Caki2 (cell line): ENCODE measurements around the gene MYOF. TPM values are rescaled to one million over a fixed set of nuclear protein-coding genes. Genes with fewer than 3 reads are reported as not detected.
A peak's percentile ranks its signal among the peaks of the same experiment; 100 is the strongest.
"Not testable (repeated sequence)": the region's sequence is repeated elsewhere in the genome, so short reads cannot be mapped to it uniquely, and the experiment has no call there.

ENCODE experiments used
- DNase-seq: peaks from one replicate; pipeline ENCODE4 v3.0.0-alpha.2; 2015; ENCODE audit warnings: low read depth
- in situ Hi-C: cut with HindIII; loops from 2 replicates; pipeline ENCODE4 v1.10.0; 2016; ENCODE audit warnings: low sequenced_read_pairs, low pct_unique_long_range_greater_than_20kb, mixed read lengths
- total RNA-seq: library from RNA; depleted of rRNA; stranded (reverse); fragments of >200 nt; shearing (Covaris generic); gene quantifications from 2 replicates; pipeline ENCODE4 v1.2.3, GENCODE V29; 2014; ENCODE audit warnings: low replicate concordance

The MYOF gene
- total RNA-seq, 1 experiment from 2014 or later: 83.1 TPM

GRCh38 chr10:93461807-93462178 lies 20.3 kb downstream of the MYOF start:
- peak; percentile 88 for DNase-seq
- in situ Hi-C loops: no loop called here

GRCh38 chr10:93461109-93461806 lies 20.9 kb downstream of the MYOF start:
- in situ Hi-C loops: no loop called here
- DNase-seq: peak; percentile 83

- in situ Hi-C loops: no loop called here
- DNase-seq: no peak
These were observed 22.7 kb downstream of the MYOF start for GRCh38 chr10:93459466-93459865.

GRCh38 chr10:93458821-93459257 lies 23.3 kb downstream of the MYOF start:
- in situ Hi-C loops: no loop called here
- peak; percentile 100 for DNase-seq

- in situ Hi-C loops: no loop called here
- DNase-seq: no peak
These were observed 24.6 kb downstream of the MYOF start for GRCh38 chr10:93457511-93457910.

GRCh38 chr10:93456480-93456879 lies 25.7 kb downstream of the MYOF start:
- peak; percentile 83 for DNase-seq
- in situ Hi-C loops: no loop called here

GRCh38 chr10:93454736-93455135 lies 27.4 kb downstream of the MYOF start:
- in situ Hi-C loops: no loop called here
- DNase-seq: no peak

GRCh38 chr10:93454146-93454545 lies 28.0 kb downstream of the MYOF start:
- in situ Hi-C loops: no loop called here
- DNase-seq: no peak

GRCh38 chr10:93452143-93452542 lies 30.0 kb downstream of the MYOF start:
- in situ Hi-C loops: no loop called here
- no peak for DNase-seq

GRCh38 chr10:93451244-93451947 lies 30.7 kb downstream of the MYOF start:
- no peak for DNase-seq
- in situ Hi-C loops: no loop called here

GRCh38 chr10:93447970-93448369 lies 34.2 kb downstream of the MYOF start:
- DNase-seq: no peak
- in situ Hi-C loops: no loop called here

GRCh38 chr10:93447019-93447418 lies 35.1 kb downstream of the MYOF start:
- in situ Hi-C loops: no loop called here
- DNase-seq: no peak

GRCh38 chr10:93445978-93446720 lies 36.0 kb downstream of the MYOF start:
- no peak for DNase-seq
- in situ Hi-C loops: no loop called here

- in situ Hi-C loops: no loop called here
These were observed 36.8 kb downstream of the MYOF start for GRCh38 chr10:93445097-93445960.

GRCh38 chr10:93443481-93443880 lies 38.7 kb downstream of the MYOF start:
- in situ Hi-C loops: no loop called here
- no peak for DNase-seq

More at GRCh38 chr10:93445097-93445960, 36.8 kb downstream of the MYOF start:
- peak; percentile 95 for DNase-seq

GRCh38 chr10:93442721-93443120 lies 39.4 kb downstream of the MYOF start:
- DNase-seq, in situ Hi-C loops: not testable (repeated sequence)

- DNase-seq: peak; percentile 47
- in situ Hi-C loops: no loop called here
These were observed 41.5 kb downstream of the MYOF start for GRCh38 chr10:93440591-93441091.

GRCh38 chr10:93438613-93439253 lies 43.4 kb downstream of the MYOF start:
- in situ Hi-C loops: no loop called here
- no peak for DNase-seq
